Skeletal muscle satellite cell (primary cell): Measurements from ENCODE around the gene PRAMEF2. TPM values are rescaled to one million over a fixed set of nuclear protein-coding genes. Genes with fewer than 3 reads are reported as not detected.
"Not testable (repeated sequence)": the region's sequence is repeated elsewhere in the genome, so short reads cannot be mapped to it uniquely, and the experiment has no call there.

Experiments used
- H3K27me3 ChIP-seq: 2 replicates; pipeline ENCODE4 v1.7.0; 2013; ENCODE audit warnings: low read length; ENCODE audit not compliant: control insufficient read depth, insufficient read depth
- H3K36me3 ChIP-seq: 2 replicates; pipeline ENCODE4 v1.7.0; 2013; ENCODE audit warnings: mild to moderate bottlenecking, control low read depth, low read length; ENCODE audit not compliant: insufficient read depth
- H3K4me1 ChIP-seq: 2 replicates; pipeline ENCODE4 v1.7.0; 2013; ENCODE audit warnings: low read length; ENCODE audit not compliant: control insufficient read depth, insufficient read depth
- H3K4me2 ChIP-seq: 2 replicates; pipeline ENCODE4 v1.7.0; 2013; ENCODE audit warnings: mild to moderate bottlenecking, low read length
- H3K4me3 ChIP-seq: 2 replicates; pipeline ENCODE4 v1.7.0; 2013; ENCODE audit warnings: low read length
- H3K9ac ChIP-seq: 2 replicates; pipeline ENCODE4 v1.7.0; 2013; ENCODE audit warnings: mild to moderate bottlenecking, low read depth, low read length, moderate library complexity
- H3K9me3 ChIP-seq: replicated peaks from 2 replicates; pipeline ENCODE4 v1.7.0; 2013; ENCODE audit warnings: mild to moderate bottlenecking, control low read depth, low read length
- total RNA-seq: library from RNA; depleted of rRNA; stranded (reverse); fragments of >200 nt; gene quantifications from 2 replicates; pipeline ENCODE4 v1.2.3, GENCODE V29; 2012; rRNA removed

The PRAMEF2 gene
- total RNA-seq, result not detected in 2 replicates

GRCh38 chr1:12856786-12857185, at the start of gene PRAMEF2:
TSS of gene PRAMEF2 (plus strand) at chr1:12857086. CDS start at chr1:12859010, 1,924 bp downstream.
- H3K36me3 ChIP-seq, H3K27me3 ChIP-seq, H3K9me3 ChIP-seq, H3K4me3 ChIP-seq, H3K9ac ChIP-seq, H3K4me2 ChIP-seq, H3K4me1 ChIP-seq: not testable (repeated sequence)

GRCh38 chr1:12809933-12810332, 47.0 kb upstream of the PRAMEF2 start:
- no peak overlapping the region for H3K4me2 ChIP-seq
- H3K9me3 ChIP-seq, result no peaks in the 10 kb centered on the region
- H3K9ac ChIP-seq, result no peak overlapping the region
- H3K4me1 ChIP-seq, result no peaks in the 10 kb centered on the region
- H3K27me3 ChIP-seq, result no peaks in the 10 kb centered on the region
- no peaks in the 10 kb centered on the region for H3K36me3 ChIP-seq
- H3K4me3 ChIP-seq, result no peak overlapping the region

- Histone ChIP-seq H3K4me3 (no peak overlapping the region), H3K36me3 (no peaks in the 10 kb centered on the region), H3K4me2 (no peak overlapping the region), H3K9ac (no peak overlapping the region), H3K27me3 (no peaks in the 10 kb centered on the region), H3K9me3 (no peaks in the 10 kb centered on the region), H3K4me1 (no peaks in the 10 kb centered on the region)
These were observed 46.0 kb upstream of the PRAMEF2 start for GRCh38 chr1:12810691-12811408.

GRCh38 chr1:12811409-12811784, 45.5 kb upstream of the PRAMEF2 start:
- Histone ChIP-seq H3K27me3 (no peaks in the 10 kb centered on the region), H3K4me3 (no peak overlapping the region), H3K9me3 (no peaks in the 10 kb centered on the region), H3K4me1 (no peaks in the 10 kb centered on the region), H3K4me2 (no peak overlapping the region), H3K9ac (no peak overlapping the region), H3K36me3 (no peaks in the 10 kb centered on the region)

- not testable (repeated sequence) for H3K4me2 ChIP-seq, H3K4me3 ChIP-seq, H3K9me3 ChIP-seq, H3K9ac ChIP-seq, H3K4me1 ChIP-seq, H3K27me3 ChIP-seq, H3K36me3 ChIP-seq
These were observed 37.8 kb upstream of the PRAMEF2 start for GRCh38 chr1:12819061-12819460.

- H3K36me3 ChIP-seq, H3K4me1 ChIP-seq, H3K9me3 ChIP-seq, H3K4me2 ChIP-seq, H3K9ac ChIP-seq, H3K4me3 ChIP-seq, H3K27me3 ChIP-seq: not testable (repeated sequence)
These were observed 25.6 kb upstream of the PRAMEF2 start, which contains the start of gene PRAMEF11 for GRCh38 chr1:12831310-12831709. TSS of gene PRAMEF11 (minus strand) at chr1:12831410. CDS start at chr1:12828789, 2,621 bp downstream.

GRCh38 chr1:12833251-12833650, 23.6 kb upstream of the PRAMEF2 start:
- H3K4me3 ChIP-seq, H3K4me2 ChIP-seq, H3K9me3 ChIP-seq, H3K27me3 ChIP-seq, H3K4me1 ChIP-seq, H3K9ac ChIP-seq, H3K36me3 ChIP-seq: not testable (repeated sequence)

GRCh38 chr1:12848620-12849019, 8.3 kb upstream of the PRAMEF2 start, which contains the start of gene HNRNPCL1:
TSS of gene HNRNPCL1 (minus strand) at chr1:12848720. CDS start at chr1:12848289, 431 bp downstream.
- not testable (repeated sequence) for H3K27me3 ChIP-seq, H3K4me2 ChIP-seq, H3K9me3 ChIP-seq, H3K4me1 ChIP-seq, H3K4me3 ChIP-seq, H3K9ac ChIP-seq, H3K36me3 ChIP-seq

GRCh38 chr1:12851779-12852178, 5.1 kb upstream of the PRAMEF2 start:
- no peaks in the 10 kb centered on the region for H3K27me3 ChIP-seq
- H3K36me3 ChIP-seq, result no peaks in the 10 kb centered on the region
- no peak overlapping the region for H3K4me2 ChIP-seq
- H3K4me1 ChIP-seq, result no peaks in the 10 kb centered on the region
- no peak overlapping the region for H3K9ac ChIP-seq
- no peak overlapping the region for H3K4me3 ChIP-seq
- H3K9me3 ChIP-seq, result peaks cover 4% of the 10 kb centered on the region

- H3K27me3 ChIP-seq, H3K4me2 ChIP-seq, H3K9me3 ChIP-seq, H3K9ac ChIP-seq, H3K4me3 ChIP-seq, H3K4me1 ChIP-seq, H3K36me3 ChIP-seq: not testable (repeated sequence)
These were observed 6.4 kb downstream of the PRAMEF2 start for GRCh38 chr1:12863131-12863880.

- not testable (repeated sequence) for H3K36me3 ChIP-seq, H3K4me3 ChIP-seq, H3K9ac ChIP-seq, H3K4me2 ChIP-seq, H3K9me3 ChIP-seq, H3K4me1 ChIP-seq, H3K27me3 ChIP-seq
These were observed 21.6 kb downstream of the PRAMEF2 start for GRCh38 chr1:12878453-12878852.

GRCh38 chr1:12886101-12886500, 29.2 kb downstream of the PRAMEF2 start, which contains the start of gene PRAMEF4:
TSS of gene PRAMEF4 (minus strand) at chr1:12886201. CDS start at chr1:12883394, 2,807 bp downstream.
- H3K27me3 ChIP-seq, result not testable (repeated sequence)

More at GRCh38 chr1:12886101-12886500, 29.2 kb downstream of the PRAMEF2 start, which contains the start of gene PRAMEF4:
- not testable (repeated sequence) for H3K9ac ChIP-seq, H3K4me1 ChIP-seq, H3K4me3 ChIP-seq, H3K4me2 ChIP-seq, H3K36me3 ChIP-seq, H3K9me3 ChIP-seq
